Psoas muscle (tissue), 8 donors: ENCODE data around the gene SYTL2. TPM values are rescaled to one million over a fixed set of nuclear protein-coding genes. Genes with fewer than 3 reads are reported as not detected.

Experiments
- ATAC-seq, 4 donors: fragments of 200-7000 bp; cut with Tn5 transposase; one replicate each; pipeline ENCODE4 v1.9.1; 2020; ENCODE audit warnings: moderate library complexity in 3 of 4, mild to moderate bottlenecking in 2 of 4
- DNase-seq, 2 donors: peaks; one replicate each; pipeline ENCODE4 v3.0.0-alpha.2; 2020
- H3K27ac ChIP-seq: fragments of 200-600 bp; one replicate; pipeline ENCODE4 v1.8.0; 2022
- H3K27me3 ChIP-seq, 3 donors: fragments of 200-600 bp in 1 of 3; one replicate each; pipeline versions ENCODE4 v1.6.1 to v1.8.0; 2013 to 2022; ENCODE audit warnings: low read length in 2 of 3, mild to moderate bottlenecking in 2 of 3, moderate library complexity in 1 of 3; ENCODE audit not compliant: insufficient read depth in 3 of 3
- H3K36me3 ChIP-seq, 2 donors: fragments of 200-600 bp in 1 of 2; one replicate each; pipeline versions ENCODE4 v1.6.1 to v1.8.0; 2013 to 2022; ENCODE audit warnings: low read depth in 1 of 2, mild to moderate bottlenecking in 1 of 2, moderate library complexity in 1 of 2; ENCODE audit not compliant: insufficient read depth in 1 of 2
- H3K4me1 ChIP-seq: fragments of 200-600 bp; one replicate; pipeline ENCODE4 v1.8.0; 2022
- H3K4me3 ChIP-seq: fragments of 200-600 bp; one replicate; pipeline ENCODE4 v1.8.0; 2022; ENCODE audit warnings: mild to moderate bottlenecking
- H3K9me3 ChIP-seq: fragments of 200-600 bp; one replicate; pipeline ENCODE4 v1.8.0; 2022
- WGBS, 3 donors: extraction: QIAGEN DNeasy Blood & Tissue Kit; methylation state at CpG; one replicate each; pipeline versions ENCODE4 v1.1.6 to v1.1.7; 2013; 5-methylcytosine and 5-hydroxymethylcytosine counted together
- intact Hi-C, 2 donors: fragments of 100-400 bp; cut with DNase I; formaldehyde crosslinking; loops; one replicate each; pipeline versions ENCODE4 v1.11.0 to v1.14.2; 2022
- polyA plus RNA-seq, 3 donors: library from polyadenylated mRNA; stranded (reverse); fragments of 200-250 nt; gene quantifications; one replicate each; pipeline ENCODE4 v1.2.3, GENCODE V29; 2013
- total RNA-seq, 4 donors: library from RNA; stranded (reverse); fragmentation: NEBNext Ultra II Directional in 2 of 4; extraction: Animal tissue kit (Norgen Biotek cat#: 25700) in 2 of 4; gene quantifications; one replicate each; pipeline versions ENCODE4 v1.2.1 to v1.2.4, GENCODE V29; 2021 to 2023
- TF ChIP-seq, protein P1 (sequence below): fragments of 200-600 bp; IDR thresholded peaks from one replicate; pipeline ENCODE4 v1.8.0; 2022; ENCODE audit warnings: antibody characterized with exemption
- donor health status: healthy with polysubstance abuse.
- donor health status: DM: no; HTN: no; CAD: no; lungs with moderate emphysema.
- donor health status: Bipolar disorder and iron deficiency.
- donor health status: healthy.
- donor health status: DM: yes; HTN: yes; CAD: no.
- donor health status: DM: no; HTN: no; CAD: no.
- donor health status: DM: no; HTN: no; CAD: no.
- donor health status: DM: yes; HTN: yes; CAD: no.

Gene SYTL2
- total and polyA plus RNA-seq, 7 donors: 1.7 to 5.6 (median 4.7) TPM

DNA sequence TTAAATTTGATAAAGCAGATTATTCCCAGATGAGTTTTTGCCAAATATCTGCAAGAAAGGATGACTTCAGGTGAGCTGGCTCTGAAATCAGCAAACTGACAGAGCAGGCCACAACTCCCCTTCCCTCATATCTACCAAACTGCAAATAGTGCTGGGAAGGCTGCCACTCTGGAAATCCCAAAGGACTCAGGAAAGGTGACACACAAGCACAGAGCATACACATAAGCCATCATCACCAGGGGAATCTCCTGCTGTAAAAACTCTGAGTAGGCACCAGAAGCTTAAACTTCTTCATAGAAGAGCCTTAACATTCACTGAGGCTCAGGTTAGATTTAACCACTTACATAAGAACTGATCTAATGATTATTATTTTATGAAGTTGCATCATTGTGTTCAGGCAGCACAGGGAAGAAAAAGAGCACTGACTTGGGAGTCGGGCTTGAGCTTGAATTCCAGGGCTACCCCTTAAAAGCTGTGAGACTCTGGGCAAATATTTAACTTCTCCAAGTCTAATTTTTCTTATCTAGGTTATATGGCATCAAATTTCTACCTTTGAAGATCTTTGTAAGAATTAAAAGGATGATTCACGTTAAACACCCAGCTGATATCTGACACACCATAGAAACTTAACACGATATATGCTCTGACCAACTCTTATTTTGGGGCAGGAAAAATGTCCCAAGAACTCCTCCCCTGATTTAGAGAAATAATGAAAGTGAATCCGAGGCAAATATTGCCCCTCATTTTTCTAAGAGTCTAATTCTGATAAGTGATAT lies 15.0 kb downstream of the SYTL2 start:
- no peaks in the 10 kb centered on the region for H3K9me3 ChIP-seq
- intact Hi-C loops: no loop called here
- no peak for ATAC-seq
- H3K27me3 ChIP-seq: no peaks in the 10 kb centered on the region
- no peaks in the 10 kb centered on the region for H3K4me1 ChIP-seq
- no peaks in the 10 kb centered on the region for H3K36me3 ChIP-seq
- WGBS, 3 donors: 65 to 83% (median 65%) methylated on average over 4 of the region's 4 CpGs
- no peak overlapping the region for H3K4me3 ChIP-seq
- no peak overlapping the region for H3K27ac ChIP-seq
- DNase-seq: no peak
- TF ChIP-seq, protein P1, sequence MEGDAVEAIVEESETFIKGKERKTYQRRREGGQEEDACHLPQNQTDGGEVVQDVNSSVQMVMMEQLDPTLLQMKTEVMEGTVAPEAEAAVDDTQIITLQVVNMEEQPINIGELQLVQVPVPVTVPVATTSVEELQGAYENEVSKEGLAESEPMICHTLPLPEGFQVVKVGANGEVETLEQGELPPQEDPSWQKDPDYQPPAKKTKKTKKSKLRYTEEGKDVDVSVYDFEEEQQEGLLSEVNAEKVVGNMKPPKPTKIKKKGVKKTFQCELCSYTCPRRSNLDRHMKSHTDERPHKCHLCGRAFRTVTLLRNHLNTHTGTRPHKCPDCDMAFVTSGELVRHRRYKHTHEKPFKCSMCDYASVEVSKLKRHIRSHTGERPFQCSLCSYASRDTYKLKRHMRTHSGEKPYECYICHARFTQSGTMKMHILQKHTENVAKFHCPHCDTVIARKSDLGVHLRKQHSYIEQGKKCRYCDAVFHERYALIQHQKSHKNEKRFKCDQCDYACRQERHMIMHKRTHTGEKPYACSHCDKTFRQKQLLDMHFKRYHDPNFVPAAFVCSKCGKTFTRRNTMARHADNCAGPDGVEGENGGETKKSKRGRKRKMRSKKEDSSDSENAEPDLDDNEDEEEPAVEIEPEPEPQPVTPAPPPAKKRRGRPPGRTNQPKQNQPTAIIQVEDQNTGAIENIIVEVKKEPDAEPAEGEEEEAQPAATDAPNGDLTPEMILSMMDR: no peak

DNA sequence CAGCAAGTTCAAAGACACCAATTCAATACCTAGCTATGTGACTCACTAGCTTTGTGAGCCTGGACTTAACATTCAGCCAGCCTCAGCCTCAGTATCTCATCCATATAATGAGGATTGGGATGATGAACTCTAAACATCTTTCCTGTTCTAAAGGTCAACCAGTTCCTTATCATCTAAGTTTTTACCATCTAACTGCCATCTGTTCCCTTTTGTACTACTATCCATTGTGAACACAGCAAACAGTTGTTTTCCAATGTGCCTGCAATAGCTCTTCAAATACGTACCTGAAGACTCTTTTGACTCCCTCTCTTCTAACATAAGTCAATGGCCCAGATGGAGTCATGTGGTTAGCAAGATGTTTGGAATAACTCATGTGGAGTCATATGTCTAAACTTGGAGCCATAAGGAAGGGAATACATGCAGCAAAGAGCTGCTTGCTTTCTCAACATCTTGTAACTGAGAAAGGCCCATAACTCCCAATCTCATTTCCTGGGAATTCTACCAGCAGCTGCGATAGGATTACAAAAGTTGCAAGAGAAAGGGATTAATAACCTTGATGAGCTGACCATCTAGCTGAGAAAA lies 19.4 kb downstream of the SYTL2 start:
- ATAC-seq: peak; percentile 56 to 86 (median 79)
- H3K36me3 ChIP-seq: no peaks in the 10 kb centered on the region
- no peak overlapping the region for H3K4me3 ChIP-seq
- intact Hi-C loops: no loop called here
- H3K27ac ChIP-seq: peak overlapping the region; percentile 19
- TF ChIP-seq, protein P1: no peak
- WGBS, 3 donors: 41 to 63% (median 53%) methylated on average over 2 of the region's 2 CpGs
- H3K27me3 ChIP-seq: no peaks in the 10 kb centered on the region
- H3K4me1 ChIP-seq: peaks cover 8% of the 10 kb centered on the region
- H3K9me3 ChIP-seq: no peaks in the 10 kb centered on the region
- no peak for DNase-seq

DNA sequence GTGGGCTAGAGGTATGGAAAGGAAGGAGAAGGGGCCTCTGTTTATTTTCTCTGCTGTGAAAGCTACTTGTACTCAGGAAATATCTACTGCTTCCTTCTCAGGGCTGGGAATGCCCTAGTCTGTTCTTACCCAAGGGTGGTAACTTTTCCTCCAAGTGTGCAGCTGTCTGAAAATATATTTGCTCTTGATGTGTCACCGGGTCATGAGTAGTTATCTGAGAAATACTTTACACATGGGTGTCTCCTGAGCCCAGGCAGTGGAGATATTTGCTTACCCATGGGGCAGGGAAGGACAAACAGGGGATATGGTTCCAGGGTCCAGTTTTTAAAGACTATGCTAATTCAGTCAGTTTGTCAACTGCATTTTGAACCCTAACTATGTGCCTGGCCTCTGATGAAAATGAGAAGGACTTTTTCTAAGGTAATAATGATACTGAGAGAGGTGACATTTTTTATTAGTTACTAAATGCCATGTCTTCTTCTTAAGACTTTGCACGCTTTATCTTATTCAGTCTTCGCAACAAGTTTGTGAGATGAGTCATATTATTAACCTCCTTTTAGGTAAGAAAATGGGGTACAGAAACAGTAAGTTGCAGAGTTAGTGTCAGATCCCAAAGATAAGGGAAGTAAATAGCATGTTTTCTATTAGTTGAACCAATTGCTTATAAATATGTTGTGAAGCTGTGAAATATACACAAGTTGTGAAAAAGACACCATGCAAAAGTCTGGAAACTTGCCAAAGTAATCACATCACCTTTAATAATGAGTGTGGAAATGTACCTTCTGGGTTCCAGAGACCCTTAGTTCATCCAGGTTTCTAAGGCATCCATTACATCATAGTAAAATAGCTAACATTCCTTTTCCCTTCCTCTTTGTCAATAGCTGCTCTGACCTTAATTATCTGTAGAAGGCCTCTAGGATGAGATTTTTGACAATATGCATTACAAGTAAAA lies 22.9 kb downstream of the SYTL2 start:
- Histone ChIP-seq H3K9me3 (no peaks in the 10 kb centered on the region), H3K36me3 (no peaks in the 10 kb centered on the region), H3K27ac (peak overlapping the region; percentile 68), H3K4me3 (no peak overlapping the region), H3K27me3 (no peaks in the 10 kb centered on the region), H3K4me1 (peaks cover 8% of the 10 kb centered on the region)
- ATAC-seq: peak; percentile 56 to 95 (median 87)
- 64 to 75% (median 71%) methylated on average over 3 of the region's 3 CpGs for WGBS, 3 donors
- TF ChIP-seq, protein P1: no peak
- DNase-seq: no peak
- intact Hi-C loops: no loop called here

DNA sequence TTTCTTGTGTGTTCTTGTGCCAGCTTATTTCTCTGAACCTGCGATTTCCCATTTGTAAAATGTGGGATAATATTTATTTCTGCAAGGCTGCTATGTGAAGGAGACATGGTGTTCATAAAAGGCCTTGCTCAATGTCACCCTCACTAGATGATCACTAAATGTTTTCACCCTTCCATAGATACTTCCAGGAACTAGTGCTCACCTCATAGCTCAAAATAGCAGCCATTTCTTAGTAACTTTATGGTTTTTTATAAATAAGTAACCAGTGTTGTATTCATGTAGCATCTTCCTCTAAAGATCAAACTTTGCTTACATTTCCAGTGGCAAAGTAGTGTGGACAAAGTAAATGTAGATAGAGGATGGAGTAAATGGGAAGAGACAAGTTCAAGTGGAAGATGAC lies 23.8 kb downstream of the SYTL2 start:
- Histone ChIP-seq H3K9me3 (no peaks in the 10 kb centered on the region), H3K4me1 (peaks cover 8% of the 10 kb centered on the region), H3K27ac (peak overlapping the region; percentile 68), H3K27me3 (no peaks in the 10 kb centered on the region), H3K36me3 (no peaks in the 10 kb centered on the region), H3K4me3 (no peak overlapping the region)
- 93 to 97% (median 93%) methylated on average over 1 of the region's 1 CpG for WGBS, 3 donors
- intact Hi-C loops: no loop called here
- DNase-seq: no peak
- TF ChIP-seq, protein P1: no peak
- no peak for ATAC-seq
